Stimulated activated CD8-positive, alpha-beta memory T cell treated with anti-CD3 and anti-CD28 coated beads, Interleukin-4, amount 100 ng/mL, for 48 hours (primary cell): ENCODE results near the gene MGST2.

Source experiments
- DNase-seq: peaks from one replicate; pipeline ENCODE4 v3.0.0-alpha.2; 2020

Gene MGST2

DNA sequence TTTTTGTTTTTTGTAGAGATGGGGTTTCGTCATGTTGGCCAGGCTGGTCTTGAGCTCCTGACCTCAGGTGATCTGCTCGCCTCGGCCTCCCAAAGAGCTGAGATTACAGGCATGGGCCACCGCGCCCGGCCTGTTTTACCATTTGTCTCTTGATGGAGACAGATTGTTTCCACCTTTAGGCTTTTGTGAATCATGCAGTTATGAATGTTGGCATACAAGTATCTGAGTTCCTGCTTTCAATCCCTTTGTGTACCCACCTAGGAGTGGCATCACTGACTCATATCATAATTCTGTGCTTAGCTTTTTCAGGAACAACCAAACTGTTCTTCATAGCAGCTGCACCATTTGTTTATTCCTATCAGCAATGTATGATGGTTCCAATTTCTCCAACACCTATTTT, 20.2 kb upstream of the MGST2 start:
- no peak for DNase-seq

GRCh38 chr4:139647184-139647583, 18.4 kb upstream of the MGST2 start:
- DNase-seq, result no peak

- DNase-seq, result no peak
Observed at GRCh38 chr4:139647952-139648351, 17.7 kb upstream of the MGST2 start.

- peak; percentile 78 for DNase-seq
Observed at GRCh38 chr4:139651282-139652194, 14.1 kb upstream of the MGST2 start.

DNA sequence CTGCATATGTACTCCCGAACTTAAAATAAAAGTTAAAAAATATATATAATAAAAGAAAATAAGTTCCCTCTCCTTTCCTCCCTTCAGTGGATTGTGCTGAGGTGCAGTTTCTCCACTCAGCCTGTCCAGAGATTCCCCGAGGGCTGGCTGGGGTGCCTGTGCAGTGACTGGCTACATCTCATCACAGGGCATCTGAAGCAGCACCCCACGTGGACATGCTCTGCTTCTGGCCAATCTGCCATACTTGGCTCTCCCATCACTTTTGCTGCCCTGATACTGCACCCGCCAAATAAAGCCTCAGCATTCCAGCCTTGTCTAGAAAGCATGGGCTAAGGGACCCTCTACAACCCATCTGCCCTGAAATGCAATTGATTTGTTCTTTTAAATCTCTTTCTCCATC, 11.1 kb upstream of the MGST2 start:
- no peak for DNase-seq

DNA sequence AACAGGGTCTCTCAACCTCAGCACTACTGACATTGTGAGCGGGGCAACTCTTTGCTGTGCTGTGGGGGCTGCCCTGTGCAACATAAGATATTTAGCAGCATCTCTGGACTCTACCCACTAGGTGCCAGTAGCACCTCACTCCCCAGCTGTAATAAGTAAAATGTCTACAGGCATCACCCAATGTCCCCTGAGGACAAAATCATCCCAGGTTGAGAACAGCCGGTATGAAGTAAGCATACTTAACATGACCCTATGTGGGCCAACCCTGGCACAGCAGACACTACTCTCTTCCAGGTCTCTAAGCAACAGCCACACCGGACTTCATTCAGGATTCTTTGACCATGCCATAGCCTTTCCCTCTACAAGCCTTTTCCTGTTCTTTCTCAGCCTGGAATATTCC, 10.5 kb upstream of the MGST2 start:
- DNase-seq, result no peak

DNA sequence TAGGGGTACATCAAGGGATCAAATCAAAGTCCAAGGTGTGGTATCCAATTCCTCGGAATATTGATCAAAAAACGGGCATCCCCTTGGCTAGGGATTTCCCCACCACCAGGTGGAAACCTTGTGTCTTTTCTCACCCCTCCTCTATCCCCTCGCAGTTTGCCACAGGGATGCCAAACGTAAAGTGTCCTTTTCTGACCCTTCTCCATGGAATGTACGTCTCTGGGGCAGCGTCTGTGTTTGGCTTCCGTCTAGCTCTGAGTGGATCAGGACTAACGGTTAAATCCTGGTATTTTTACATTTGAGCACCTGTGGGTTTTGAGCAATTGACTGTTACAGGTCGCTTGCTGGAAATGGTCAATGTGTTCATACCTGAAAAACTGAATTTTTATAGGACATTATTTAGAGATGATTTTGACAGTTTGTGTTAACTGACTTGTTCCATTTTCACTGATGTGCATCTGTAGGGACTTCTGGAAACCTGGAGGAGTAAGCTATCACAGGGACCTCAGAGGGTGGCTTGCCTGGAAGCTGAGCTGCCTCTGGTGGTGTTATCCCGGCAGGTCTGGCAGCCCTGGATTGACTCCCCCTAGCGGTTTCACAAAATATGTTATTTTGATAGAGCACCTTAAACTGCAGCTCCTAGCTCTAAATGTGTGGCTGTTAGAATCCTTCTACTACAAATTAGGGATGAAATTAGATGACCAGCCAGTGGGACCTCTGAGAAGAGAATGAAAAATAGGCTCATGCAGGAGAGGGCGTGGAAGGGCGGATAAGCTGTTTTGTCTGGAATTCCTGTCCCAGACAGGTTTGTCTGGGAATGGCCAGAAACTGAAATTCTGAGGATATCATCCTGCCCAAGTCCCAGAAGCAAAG, 8.8 kb upstream of the MGST2 start:
- peak; percentile 47 for DNase-seq

- no peak for DNase-seq
Observed at GRCh38 chr4:139658185-139658584, 7.4 kb upstream of the MGST2 start.

- DNase-seq, result no peak
Observed at GRCh38 chr4:139658586-139659382, 6.8 kb upstream of the MGST2 start.

DNA sequence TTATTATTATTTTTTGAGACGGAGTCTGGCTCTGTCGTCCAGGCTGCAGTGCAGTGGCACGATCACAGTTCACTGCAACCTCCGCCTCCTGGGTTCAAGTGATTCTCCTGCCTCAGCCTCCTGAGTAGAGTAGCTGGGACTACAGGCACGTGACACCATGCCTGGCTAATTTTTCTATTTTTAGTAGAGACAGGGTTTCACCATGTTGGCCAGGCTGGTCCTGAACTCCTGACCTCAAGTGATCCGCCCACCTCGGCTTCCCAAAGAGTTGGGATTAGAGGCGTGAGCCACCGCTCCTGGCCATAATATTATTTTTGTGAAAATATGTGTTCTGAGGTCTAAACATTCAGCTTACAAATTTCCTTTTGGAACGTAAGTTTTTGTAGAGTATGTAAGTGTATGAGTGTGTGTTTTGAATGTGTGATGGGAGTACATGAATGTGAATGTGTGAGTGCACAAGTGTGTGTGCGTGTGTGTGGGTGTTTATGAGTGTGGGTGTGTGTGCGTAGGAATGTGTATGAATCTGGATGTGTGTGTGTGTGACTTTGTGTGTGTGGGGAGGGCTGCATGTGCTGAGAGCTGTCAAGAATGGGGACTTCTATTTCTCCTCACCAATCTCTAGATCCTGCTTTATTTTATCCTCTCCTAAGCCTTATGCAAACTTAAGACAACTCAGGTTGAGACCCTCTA, 5.7 kb upstream of the MGST2 start:
- no peak for DNase-seq

DNA sequence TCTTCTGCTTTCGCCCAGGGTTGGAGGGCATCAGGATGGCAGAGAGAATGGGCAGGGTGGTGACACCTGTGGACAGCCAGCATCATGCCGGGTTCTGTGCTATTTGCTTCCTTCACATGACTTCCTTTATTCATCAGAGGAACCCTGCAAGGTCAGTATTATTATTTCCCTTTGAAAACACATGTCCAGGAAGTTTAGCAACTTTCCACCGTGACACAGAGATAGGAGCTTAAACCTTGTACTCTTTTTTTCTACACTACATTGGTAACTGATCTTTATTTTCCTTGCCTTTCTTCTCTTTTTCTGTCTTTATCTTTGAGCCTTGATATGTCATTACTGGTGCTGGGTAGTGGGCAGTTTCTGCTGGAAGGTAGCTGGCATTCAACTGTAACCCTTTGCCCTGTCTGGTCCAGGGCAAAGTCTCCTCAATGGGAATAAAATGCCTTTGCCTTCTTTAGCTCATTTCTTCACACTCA, 5.0 kb upstream of the MGST2 start:
- no peak for DNase-seq

DNA sequence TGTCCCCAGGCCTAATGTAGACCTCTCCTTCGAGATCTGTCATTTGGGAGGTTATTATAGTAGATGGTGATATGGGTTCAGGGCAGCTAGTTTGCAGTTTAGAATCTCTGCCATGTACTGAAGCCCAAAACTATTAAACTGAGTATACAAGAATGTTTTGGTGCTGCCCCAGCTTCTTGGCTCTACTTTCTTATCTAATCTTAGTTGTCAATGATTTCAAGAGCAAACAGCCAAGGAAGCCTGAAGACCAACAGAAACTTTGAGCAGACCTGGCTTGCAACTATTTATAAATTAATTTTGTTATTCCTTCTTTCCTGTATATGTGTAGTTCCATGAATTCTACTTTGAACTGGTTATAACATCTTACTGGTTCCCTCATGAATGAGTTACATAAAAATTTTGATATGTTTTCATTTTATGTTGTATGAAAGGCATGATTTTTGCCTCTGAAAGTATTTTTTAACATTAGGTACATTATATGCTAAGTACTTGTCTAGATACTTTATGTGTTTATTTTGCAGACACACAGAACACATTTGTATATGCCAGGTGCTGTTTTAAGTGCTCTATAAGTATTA, 2.0 kb upstream of the MGST2 start:
- DNase-seq, result no peak

GRCh38 chr4:139664442-139664841, 1.2 kb upstream of the MGST2 start:
- no peak for DNase-seq

DNA sequence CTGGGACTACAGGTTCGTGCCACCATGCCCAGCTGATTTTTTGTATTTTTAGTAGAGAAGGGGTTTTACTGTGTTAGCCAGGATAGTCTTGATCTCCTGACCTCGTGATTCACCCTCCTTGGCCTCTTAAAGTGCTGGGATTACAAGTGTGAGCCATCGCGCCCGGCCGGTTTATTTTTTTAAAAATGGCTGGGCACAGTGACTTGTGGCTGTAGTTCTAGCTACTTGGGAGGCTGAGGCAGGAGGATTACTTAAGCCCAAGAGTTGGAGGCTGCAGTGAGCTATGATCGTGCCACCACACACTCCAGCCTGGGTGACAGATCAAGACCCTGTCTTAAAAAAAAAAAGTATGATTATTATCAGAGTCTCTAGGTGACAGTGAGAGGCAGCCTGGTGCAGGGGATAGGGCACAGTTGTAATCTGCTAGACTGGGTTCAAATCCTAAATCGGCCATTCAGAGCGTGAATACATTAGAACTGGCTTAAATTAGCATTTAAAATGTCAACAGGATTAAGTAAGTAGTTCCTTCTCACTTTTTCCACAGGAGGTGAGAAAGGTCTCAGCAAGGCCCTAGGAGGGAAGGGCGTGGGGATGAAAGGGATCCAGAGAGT, 435 bp upstream of the MGST2 start:
- DNase-seq, result no peak

DNA sequence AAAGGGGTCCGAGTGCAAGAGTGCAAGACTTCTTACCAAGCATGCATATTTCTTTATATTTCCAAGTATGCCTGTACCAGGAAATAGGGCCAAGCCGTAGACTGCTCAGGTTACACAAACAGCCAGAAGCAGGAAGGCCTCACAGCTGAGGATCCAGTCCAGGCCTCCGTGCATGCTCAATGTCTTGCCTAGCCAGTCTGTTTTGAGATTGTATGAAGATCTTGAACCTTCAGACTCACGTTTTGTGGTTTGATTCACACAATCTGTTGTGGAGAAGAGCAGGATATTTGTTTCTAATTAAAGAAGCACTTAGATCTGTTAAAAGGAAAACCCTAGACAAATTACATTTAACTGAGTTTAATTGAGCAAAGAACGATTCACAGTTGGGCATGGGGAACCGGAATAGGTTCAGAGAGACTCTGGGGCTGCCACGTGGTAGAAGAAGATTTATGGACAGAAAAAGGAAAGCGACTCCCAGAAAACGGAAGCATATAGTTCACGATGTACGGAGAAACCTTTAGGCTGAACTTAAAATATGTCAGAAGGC, 1.2 kb downstream of the MGST2 start:
- DNase-seq, result no peak

GRCh38 chr4:139668036-139668435, 2.4 kb downstream of the MGST2 start:
- DNase-seq, result no peak

DNA sequence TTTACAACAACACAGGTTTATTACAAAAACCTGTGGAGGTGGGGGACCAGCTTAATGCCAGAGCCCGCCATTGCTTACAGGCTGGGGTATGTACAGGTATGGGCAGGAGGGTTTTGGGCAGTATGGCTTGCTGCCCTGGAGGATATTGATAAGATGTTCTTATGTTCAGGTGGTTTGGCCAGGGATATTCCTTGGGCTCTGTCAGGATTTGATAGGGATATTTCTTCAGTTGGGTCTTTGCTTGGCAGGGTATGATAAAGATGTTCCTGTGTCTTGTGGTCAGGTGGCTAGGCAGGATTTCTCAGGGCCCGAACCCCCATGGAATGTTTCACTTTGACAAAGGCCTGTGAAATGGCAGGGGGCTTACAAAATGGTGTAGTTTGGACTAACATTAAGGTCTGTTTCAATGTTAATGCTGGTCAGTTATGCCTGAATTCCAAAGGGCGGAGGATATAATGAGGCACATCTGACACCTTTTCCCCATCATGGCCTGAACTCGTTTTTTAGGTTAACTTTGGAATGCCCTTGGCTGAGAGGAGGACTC, 3.1 kb downstream of the MGST2 start:
- DNase-seq, result no peak

DNA sequence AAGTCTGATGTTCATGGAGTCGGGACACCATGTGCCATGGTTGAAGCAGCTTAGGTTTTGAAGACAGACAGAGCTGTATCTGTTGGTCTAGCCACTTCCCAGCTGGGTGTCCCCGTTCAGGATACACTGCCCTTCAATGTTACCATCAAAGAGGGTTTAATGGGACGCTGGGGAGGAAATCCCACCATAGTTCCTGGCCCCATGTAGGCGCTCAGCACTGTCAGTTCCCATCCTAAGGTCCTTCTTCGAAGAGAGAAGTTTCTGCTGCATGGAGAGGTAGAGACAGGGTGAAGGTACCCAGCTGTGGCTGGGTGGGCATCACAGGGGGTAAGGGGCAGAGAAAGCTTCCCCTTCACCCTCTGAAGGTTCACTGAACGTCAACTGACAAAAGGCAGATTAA, 3.7 kb downstream of the MGST2 start:
- no peak for DNase-seq

GRCh38 chr4:139669890-139670289, 4.3 kb downstream of the MGST2 start:
- no peak for DNase-seq

GRCh38 chr4:139670775-139671174, 5.2 kb downstream of the MGST2 start:
- DNase-seq, result no peak

- DNase-seq, result no peak
Observed at GRCh38 chr4:139672215-139672614, 6.6 kb downstream of the MGST2 start.
